ENCODE results near the gene KIF21B.

KIF21B gene, protein sequence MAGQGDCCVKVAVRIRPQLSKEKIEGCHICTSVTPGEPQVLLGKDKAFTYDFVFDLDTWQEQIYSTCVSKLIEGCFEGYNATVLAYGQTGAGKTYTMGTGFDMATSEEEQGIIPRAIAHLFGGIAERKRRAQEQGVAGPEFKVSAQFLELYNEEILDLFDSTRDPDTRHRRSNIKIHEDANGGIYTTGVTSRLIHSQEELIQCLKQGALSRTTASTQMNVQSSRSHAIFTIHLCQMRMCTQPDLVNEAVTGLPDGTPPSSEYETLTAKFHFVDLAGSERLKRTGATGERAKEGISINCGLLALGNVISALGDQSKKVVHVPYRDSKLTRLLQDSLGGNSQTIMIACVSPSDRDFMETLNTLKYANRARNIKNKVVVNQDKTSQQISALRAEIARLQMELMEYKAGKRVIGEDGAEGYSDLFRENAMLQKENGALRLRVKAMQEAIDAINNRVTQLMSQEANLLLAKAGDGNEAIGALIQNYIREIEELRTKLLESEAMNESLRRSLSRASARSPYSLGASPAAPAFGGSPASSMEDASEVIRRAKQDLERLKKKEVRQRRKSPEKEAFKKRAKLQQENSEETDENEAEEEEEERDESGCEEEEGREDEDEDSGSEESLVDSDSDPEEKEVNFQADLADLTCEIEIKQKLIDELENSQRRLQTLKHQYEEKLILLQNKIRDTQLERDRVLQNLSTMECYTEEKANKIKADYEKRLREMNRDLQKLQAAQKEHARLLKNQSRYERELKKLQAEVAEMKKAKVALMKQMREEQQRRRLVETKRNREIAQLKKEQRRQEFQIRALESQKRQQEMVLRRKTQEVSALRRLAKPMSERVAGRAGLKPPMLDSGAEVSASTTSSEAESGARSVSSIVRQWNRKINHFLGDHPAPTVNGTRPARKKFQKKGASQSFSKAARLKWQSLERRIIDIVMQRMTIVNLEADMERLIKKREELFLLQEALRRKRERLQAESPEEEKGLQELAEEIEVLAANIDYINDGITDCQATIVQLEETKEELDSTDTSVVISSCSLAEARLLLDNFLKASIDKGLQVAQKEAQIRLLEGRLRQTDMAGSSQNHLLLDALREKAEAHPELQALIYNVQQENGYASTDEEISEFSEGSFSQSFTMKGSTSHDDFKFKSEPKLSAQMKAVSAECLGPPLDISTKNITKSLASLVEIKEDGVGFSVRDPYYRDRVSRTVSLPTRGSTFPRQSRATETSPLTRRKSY (N-terminal part only)

DNA sequence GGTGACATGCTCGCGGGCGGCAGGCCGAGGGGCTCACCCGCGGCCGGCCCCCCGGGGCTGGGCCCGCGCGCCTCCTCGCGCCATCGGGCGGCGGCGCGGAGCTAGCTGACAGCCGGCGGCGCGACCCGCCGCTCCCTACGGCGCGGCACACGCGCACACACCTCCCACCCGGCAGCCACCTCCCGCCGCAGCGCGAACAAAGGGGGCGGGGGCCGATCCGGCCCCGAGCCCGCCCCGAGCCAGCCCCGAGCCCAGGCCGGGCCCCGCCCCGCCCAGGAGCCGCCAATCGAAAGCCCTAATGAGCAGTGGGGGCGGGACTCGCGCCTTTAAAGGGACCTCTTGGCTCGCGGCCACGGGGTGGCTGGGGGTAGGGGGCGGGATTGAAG is at the start of gene KIF21B:
KIF21B (minus strand) TSS at position 198 of the 386 bp plus-strand sequence. CDS start 331 bp downstream, outside the sequence.
- peak; percentile 94 for DNase-seq

DNA sequence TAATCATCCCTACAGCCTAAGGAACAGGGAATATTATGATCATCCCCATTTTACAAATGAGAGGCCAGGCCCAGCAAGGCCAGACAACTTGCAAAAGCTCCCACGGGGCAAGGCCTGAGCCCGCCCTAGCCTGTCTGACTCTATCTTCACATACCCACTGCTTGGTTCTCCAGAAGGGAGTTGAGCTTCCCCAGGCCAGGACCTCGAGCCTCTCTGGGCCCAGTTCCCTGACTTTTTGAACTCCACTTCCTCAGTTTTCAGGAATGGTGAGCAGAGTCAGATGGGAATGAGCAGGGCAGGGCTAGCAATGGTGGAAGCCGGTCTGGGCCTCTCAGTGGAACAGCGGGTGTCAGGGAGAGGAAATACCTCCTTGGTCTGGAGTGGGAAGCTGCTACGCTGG is 49.4 kb upstream of the KIF21B start:
- no peak for DNase-seq

- DNase-seq: no peak
Measured at GRCh38 chr1:201072149-201072548, 48.6 kb upstream of the KIF21B start.

DNA sequence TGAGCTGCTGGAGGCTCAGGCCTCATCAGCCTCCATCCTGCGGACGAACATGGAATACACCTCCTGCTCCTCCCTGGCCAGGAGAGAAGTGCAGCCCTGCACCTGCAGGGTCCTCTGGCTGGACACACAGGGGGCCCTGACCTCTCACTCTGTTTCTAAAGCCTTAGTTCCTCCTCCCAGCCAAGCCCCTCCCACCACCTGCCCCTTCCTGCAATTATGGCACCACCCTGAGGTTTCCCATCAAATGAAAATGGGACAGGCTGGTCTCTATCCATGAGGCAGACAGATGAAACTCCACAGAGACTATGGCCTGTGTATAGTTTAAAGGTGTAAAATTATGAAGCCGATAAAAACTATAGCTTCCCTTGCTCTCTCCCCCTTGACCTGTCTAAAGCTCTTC is 46.1 kb upstream of the KIF21B start:
- DNase-seq: no peak

DNA sequence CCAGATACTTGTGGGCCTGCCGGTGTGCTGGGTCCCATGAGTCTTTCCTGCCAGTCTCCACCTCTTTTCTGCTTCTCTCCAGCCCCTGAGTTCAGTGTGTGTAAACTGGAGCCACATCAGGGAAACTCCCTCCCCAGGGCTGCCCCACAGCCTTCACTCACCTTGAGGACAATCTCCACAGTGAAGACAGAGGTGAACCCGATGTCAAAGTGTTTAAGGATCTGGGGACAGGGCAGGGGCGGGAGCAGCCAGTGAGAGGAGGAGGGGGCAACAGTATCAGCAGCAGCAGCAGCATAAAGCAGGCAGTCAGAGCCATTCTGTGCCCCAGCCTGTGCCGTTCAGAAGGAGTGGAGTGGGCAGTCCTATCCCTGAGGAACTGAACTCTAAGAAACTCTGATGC is 45.5 kb upstream of the KIF21B start:
- DNase-seq: no peak

GRCh38 chr1:201066986-201067385 is 43.5 kb upstream of the KIF21B start:
- no peak for DNase-seq

GRCh38 chr1:201065686-201066085 is 42.2 kb upstream of the KIF21B start:
- no peak for DNase-seq

DNA sequence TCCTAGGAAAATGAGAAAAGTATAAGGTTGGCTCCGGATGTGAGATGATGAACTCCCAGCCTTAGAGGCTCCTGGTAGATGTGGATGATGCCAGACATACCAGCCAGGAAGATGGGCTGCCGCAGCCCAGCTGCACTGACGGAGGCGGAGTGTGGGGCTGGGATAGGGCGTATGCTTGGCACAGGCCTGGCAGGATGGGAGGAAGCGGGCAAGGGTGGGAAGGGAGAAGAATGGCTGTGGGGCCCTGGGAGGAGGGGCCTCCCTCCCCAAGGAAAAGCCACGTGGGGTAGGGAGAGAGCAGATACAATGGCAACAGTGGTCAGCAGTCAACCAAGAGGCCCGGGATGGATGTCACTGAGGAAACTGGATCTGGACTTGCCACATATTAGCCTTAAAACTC is 41.3 kb upstream of the KIF21B start:
- DNase-seq: no peak

GRCh38 chr1:201063145-201063544 is 39.6 kb upstream of the KIF21B start:
- no peak for DNase-seq

GRCh38 chr1:201062511-201063091 is 39.1 kb upstream of the KIF21B start:
- DNase-seq: no peak

- no peak for DNase-seq
Measured at GRCh38 chr1:201061886-201062285, 38.4 kb upstream of the KIF21B start.

- DNase-seq: no peak
Measured at GRCh38 chr1:201061049-201061448, 37.5 kb upstream of the KIF21B start.

DNA sequence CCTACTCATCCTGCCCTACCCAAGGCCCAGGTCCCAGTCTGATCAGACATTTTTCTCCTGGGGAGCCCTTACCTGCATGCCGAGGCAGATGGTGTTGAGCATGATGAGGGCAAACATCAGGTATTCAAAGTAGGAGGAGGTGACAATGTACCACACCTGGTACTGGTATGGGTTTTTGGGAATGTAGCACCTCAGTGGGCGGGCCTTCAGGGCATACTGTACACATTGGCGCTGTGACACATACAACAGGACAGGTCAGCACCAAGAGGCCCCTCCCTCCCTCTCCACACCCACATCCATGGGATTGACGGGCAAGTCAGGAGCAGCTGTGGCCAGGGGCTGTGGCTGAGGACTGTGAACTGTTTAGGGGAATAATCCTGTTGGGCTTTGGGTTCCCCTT is 37.1 kb upstream of the KIF21B start:
- DNase-seq: no peak

DNA sequence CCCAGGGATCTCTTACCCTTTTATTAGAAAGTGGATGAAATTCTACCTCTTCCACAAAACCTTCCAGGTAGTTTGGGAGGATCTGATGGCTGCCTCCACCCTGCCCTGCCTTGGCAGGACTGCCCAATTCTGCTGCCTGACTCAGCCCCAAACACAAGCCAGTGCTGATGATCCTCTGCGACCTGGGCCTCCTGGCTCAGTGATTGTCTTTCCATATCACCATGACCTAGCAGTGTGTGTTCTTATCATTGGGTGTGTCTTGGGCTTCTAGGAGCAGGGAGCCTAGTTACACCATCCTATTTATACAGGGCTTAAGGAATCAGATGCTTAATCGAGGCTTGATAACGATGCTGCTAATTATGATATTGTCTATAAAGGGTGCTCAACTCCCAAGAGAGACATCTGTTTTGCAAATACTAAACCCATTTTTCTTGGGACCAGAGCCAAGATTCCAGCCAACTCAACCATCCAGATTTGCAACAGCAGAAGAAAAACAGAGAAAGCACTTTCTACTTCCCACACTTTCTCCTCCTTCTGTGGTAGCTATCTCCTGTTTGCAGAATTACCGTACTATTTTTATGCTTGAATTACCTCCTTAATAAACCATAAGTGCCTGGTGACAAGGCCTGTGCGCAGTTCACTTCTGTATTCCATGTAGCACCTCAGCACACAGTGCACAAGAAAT is 36.5 kb upstream of the KIF21B start:
- DNase-seq: no peak

- DNase-seq: no peak
Measured at GRCh38 chr1:201059401-201059800, 35.9 kb upstream of the KIF21B start.

DNA sequence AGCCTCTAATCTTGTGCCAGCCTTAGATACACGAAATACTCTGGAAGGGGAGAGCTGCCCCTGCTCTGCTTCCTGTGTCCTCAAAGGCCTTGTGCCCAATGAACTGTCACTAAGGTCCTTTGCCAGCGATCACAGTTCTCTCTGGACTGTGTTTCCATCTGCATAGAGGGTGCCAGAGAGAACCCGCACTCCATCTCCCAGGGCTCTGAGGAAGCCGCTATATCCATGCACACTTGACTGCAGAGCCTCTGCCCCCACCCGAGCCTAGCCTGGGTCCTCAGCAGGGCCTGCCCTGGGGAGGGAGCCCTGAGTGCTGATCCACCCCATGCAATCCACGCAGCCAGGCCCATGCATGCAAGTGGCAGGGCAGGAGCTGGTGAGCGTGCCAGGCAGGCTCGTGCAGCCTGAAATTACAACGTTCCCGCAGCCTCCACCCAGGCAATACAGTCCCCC is 30.6 kb upstream of the KIF21B start:
- DNase-seq: no peak

GRCh38 chr1:201053155-201053860 is 29.8 kb upstream of the KIF21B start:
- no peak for DNase-seq

DNA sequence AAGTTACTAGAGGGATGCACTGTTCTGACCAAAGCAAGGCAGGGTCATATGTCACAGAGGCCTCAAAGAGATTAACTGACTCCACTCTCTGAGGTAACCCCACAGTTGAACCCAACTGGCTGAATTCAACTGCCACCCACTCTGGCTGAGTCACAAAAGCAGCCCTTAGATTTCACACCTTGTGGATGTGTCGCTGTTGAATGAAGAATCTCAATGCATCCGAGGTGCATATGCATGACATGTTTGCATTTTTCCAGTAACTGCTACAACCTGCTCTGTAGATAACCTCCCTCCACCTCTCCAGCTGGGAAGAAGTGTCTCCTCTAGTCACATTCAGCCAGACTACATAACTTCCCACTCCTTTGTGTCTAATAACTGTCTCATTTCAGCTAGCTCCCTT is 27.9 kb upstream of the KIF21B start:
- DNase-seq: no peak

GRCh38 chr1:201050515-201051277 is 27.2 kb upstream of the KIF21B start:
- DNase-seq: no peak

GRCh38 chr1:201049248-201049831 is 25.8 kb upstream of the KIF21B start:
- DNase-seq: no peak

All from activated naive CD4-positive, alpha-beta T cell treated with anti-CD3 and anti-CD28 coated beads, Interleukin-2, amount 50 U/mL, for 16 hours (primary cell).